Activated CD8-positive, alpha-beta memory T cell treated with anti-CD3 and anti-CD28 coated beads, Interleukin-2, amount 50 U/mL, for 48 hours (primary cell): ENCODE data around the gene ARFGAP3.
"Not testable (repeated sequence)": the region's sequence is repeated elsewhere in the genome, so short reads cannot be mapped to it uniquely, and the experiment has no call there.

Experiments
- DNase-seq: peaks from one replicate; pipeline ENCODE4 v3.0.0-alpha.2; 2020

The ARFGAP3 gene

DNA sequence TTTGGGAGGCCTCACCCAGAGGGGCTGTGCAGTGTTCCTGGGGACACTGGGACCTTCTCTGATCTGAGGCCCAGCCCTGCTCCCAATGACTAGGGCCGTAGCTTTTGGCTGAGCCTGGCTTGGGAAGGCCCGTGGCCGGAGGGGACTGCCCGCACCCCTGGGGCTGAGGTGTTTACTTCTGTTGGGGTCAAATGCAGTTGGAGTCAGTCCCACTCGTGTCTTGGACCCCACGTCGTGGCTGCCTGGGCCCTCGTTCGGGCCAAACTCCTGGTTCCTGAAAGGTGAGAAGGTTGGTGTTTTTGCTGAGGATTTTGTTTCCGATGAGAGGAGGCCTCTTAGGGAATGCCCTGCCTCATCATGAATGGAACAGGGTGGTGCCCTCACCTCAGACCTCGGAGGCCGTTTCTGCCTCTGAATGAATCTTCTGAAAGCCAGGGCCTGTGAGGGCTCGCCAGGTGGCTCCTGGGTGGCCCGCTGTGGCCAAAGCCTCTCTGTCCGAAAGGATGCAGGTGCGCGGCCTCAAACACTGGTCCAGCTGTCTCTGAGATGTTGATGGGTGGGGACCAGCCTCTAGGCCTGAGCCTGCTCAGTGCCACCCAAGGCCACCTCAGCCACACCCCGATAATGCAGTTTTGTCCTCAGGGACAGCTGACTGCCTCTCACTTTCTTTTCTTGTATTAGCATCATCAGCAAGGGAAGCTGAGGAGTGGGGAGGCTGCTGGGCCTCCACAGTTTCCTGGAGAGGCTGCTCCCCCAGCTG is 96.1 kb downstream of the ARFGAP3 start:
- no peak for DNase-seq

- DNase-seq = no peak
Observed at GRCh38 chr22:42758931-42759629, 98.0 kb downstream of the ARFGAP3 start.

DNA sequence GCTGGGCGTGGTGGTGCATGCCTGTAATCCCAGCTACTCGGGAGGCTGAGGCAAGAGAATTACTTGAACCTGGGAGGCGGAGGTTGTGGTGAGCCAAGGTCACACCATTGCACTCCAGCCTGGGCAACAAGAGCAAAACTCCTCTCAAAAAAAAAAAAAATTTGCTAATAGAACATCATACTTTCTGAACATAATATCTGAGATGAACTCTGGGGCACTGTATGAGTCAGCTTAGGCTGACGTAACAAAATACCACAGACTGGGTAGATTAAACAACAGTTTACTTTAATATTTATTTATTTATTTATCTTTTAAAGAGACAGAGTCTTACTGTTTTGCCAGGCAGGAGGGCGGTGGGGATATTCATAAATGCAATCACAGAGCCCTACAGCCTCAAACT is 101.5 kb downstream of the ARFGAP3 start:
- not testable (repeated sequence) for DNase-seq

DNA sequence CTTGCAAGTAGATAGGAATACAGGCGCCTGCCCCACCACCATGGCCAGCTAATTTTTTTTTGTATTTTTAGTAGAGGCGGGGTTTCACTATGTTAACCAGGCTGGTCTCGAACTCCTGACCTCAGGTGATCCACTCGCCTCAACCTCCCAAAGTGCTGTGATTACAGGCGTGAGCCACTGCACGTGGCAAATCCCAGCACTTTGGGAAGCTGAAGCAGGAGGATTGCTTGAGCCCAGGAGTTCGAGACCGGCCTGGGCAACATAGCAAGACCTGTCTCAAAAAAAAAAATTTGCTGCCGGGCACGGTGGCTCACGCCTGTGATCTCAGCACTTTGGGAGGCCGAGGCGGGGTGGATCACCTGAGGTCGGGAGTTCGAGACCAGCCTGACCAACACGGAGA is 102.0 kb downstream of the ARFGAP3 start:
- DNase-seq = not testable (repeated sequence)

- DNase-seq = no peak
Observed at GRCh38 chr22:42754658-42755057, 102.4 kb downstream of the ARFGAP3 start.

GRCh38 chr22:42752912-42753311 is 104.2 kb downstream of the ARFGAP3 start:
- DNase-seq = no peak

DNA sequence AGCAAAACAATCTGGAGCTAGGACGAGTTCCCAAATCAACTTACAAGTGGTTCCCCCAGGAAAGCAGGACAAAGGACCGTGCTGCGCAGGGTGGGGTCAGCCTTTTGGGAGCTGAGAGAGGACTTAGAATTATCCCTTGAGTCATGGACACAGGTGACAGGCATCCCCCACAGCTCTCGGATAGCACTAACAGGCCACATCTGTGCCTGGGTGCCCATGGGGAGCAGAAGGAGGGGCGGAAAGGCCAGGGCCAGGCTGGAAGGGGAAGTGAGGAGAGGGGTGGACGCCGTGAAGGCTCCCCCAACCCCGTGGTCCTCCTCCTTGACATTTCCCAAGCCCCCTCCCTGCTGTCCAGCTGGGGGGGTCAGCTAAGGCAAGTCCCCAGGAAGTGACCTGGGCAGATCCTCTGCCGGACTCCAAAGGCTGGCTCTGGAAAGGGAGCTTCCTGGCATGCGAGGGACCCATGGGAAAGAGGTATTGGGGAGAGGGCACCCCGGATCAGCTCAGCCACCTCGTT is 104.8 kb downstream of the ARFGAP3 start:
- DNase-seq = no peak

DNA sequence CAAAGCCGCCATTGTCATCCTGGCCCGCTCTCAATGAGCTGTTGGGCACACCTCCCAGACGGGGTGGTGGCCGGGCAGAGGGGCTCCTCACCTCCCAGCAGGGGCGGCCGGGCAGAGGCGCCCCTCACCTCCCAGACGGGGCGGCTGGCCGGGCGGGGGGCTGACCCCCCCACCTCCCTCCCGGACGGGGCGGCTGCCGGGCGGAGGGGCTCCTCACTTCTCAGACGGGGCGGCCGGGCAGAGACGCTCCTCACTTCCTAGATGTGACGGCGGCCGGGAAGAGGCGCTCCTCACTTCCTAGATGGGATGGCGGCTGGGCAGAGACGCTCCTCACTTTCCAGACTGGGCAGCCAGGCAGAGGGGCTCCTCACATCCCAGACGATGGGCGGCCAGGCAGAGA is 106.7 kb downstream of the ARFGAP3 start:
- not testable (repeated sequence) for DNase-seq

DNA sequence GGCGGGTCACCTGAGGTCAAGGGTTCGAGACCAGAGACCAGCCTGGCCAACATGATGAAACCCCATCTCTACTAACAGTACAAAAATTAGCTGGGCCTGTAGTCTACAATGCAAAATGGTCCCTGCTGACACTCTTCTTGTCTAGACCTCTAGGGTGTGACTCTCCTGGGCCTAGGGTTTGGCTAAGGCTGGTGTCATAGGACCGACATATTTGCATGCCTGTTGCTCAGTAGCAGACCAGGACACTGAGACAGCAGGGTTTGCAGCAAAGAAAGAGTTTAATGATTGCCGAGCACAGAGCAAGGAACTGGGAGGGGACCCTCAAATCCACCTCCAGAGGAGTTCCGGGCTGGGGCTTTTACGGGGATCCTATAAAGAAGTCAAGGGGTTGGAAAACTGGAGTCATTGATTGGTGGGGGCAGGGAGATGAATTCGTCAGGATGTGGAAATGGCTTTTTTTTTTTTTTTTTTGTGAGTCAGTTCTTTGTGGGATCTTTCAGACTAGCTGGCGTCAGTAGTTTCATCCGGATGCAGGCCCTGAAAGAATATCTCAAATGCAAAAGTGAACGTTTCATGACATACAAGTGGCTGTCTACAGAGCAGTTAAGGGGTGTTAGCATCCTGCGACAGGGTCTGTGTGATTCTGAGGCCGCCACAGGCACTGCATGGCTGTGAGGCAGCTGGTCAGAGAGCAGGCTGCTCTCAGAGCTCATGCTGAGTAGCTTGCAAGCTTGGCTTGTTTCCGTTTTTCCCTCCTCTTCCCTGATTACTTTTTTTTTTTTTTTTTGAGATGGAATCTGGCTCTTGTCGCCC is 109.2 kb downstream of the ARFGAP3 start:
- no peak for DNase-seq
